HepG2 (cell line): ENCODE data around the gene ABCB10. TPM values are rescaled to one million over a fixed set of nuclear protein-coding genes. Genes with fewer than 3 reads are reported as not detected.

Experiments used
- AGO2 ChIP-seq: fragments of 200-400 bp; formaldehyde crosslinking; optimal IDR thresholded peaks from 2 replicates; pipeline ENCODE3; 2017; ENCODE audit warnings: mild to moderate bottlenecking, low read depth, low read length, moderate library complexity
- CHCHD3 ChIP-seq: sonication (generic); formaldehyde crosslinking; IDR thresholded peaks from 2 replicates; pipeline ENCODE4 v1.8.0; 2022; ENCODE audit warnings: mild to moderate bottlenecking, missing genetic modification reagents, moderate library complexity
- DMAP1 ChIP-seq: IDR thresholded peaks from 2 replicates; pipeline ENCODE4 v1.6.1; 2016
- DZIP1 ChIP-seq: sonication (generic); formaldehyde crosslinking; IDR thresholded peaks from 2 replicates; pipeline ENCODE4 v1.5.0; 2020; ENCODE audit warnings: mild to moderate bottlenecking, missing genetic modification reagents
- FOSL1 ChIP-seq: sonication (generic); formaldehyde crosslinking; IDR thresholded peaks from 2 replicates; pipeline ENCODE4 v1.9.0; 2021; ENCODE audit warnings: missing genetic modification reagents, borderline replicate concordance
- GFI1 ChIP-seq: sonication (generic); formaldehyde crosslinking; IDR thresholded peaks from 2 replicates; pipeline ENCODE4 v1.5.0; 2020; ENCODE audit warnings: missing genetic modification reagents, mild to moderate bottlenecking, borderline replicate concordance
- JDP2 ChIP-seq: sonication (generic); formaldehyde crosslinking; IDR thresholded peaks from 2 replicates; pipeline ENCODE4 v1.8.1; 2022; ENCODE audit warnings: missing genetic modification reagents, borderline replicate concordance
- JUN ChIP-seq: sonication (generic); formaldehyde crosslinking; IDR thresholded peaks from 2 replicates; pipeline ENCODE4 v1.4.0; 2020; ENCODE audit warnings: mild to moderate bottlenecking, missing genetic modification reagents
- JUNB ChIP-seq: sonication (generic); formaldehyde crosslinking; IDR thresholded peaks from 2 replicates; pipeline ENCODE4 v1.8.0; 2022; ENCODE audit warnings: missing genetic modification reagents, mild to moderate bottlenecking, borderline replicate concordance
- MAFK ChIP-seq, 2 experiments: IDR thresholded peaks in 1 of 2; conservative IDR thresholded peaks in 1 of 2; 2 replicates each; pipeline ENCODE4 v1.6.1; 2011; ENCODE audit warnings: improper control_type of control experiment in 2 of 2, low read length in 2 of 2
- MTA1 ChIP-seq: sonication (generic); formaldehyde crosslinking; IDR thresholded peaks from 2 replicates; pipeline ENCODE4 v1.4.0; 2020; ENCODE audit warnings: missing genetic modification reagents, mild to moderate bottlenecking, borderline replicate concordance
- NBN ChIP-seq: fragments of 450-650 bp; conservative IDR thresholded peaks from 2 replicates; pipeline ENCODE4 v1.6.1; 2017
- NFE2L2 ChIP-seq: fragments of 150-350 bp; IDR thresholded peaks from 2 replicates; pipeline ENCODE4 v1.6.1; 2014; ENCODE audit warnings: low read length
- RFXAP ChIP-seq: sonication (generic); formaldehyde crosslinking; IDR thresholded peaks from 2 replicates; pipeline ENCODE4 v1.4.0; 2020; ENCODE audit warnings: missing genetic modification reagents, borderline replicate concordance
- SIX1 ChIP-seq: sonication (generic); formaldehyde crosslinking; IDR thresholded peaks from 2 replicates; pipeline ENCODE4 v1.4.0; 2020; ENCODE audit warnings: missing genetic modification reagents, borderline replicate concordance
- SP140L ChIP-seq: sonication (generic); formaldehyde crosslinking; IDR thresholded peaks from 2 replicates; pipeline ENCODE4 v1.4.0; 2020; ENCODE audit warnings: missing genetic modification reagents, borderline replicate concordance
- SPEN ChIP-seq: sonication (generic); formaldehyde crosslinking; IDR thresholded peaks from 2 replicates; pipeline ENCODE4 v1.5.1; 2020; ENCODE audit warnings: low read depth, mild to moderate bottlenecking, missing genetic modification reagents
- TBL1XR1 ChIP-seq: fragments of 150-350 bp; IDR thresholded peaks from 2 replicates; pipeline ENCODE4 v1.6.1; 2014; ENCODE audit warnings: borderline replicate concordance, low read length; ENCODE audit not compliant: partially characterized antibody
- ZMAT3 ChIP-seq: sonication (generic); formaldehyde crosslinking; conservative IDR thresholded peaks from 2 replicates; pipeline ENCODE4 v1.7.0; 2021; ENCODE audit warnings: missing genetic modification reagents
- ZNF275 ChIP-seq: sonication (generic); formaldehyde crosslinking; IDR thresholded peaks from 2 replicates; pipeline ENCODE4 v1.8.0; 2022; ENCODE audit warnings: missing genetic modification reagents, mild to moderate bottlenecking, inconsistent platforms, borderline replicate concordance
- ZNF549 ChIP-seq: sonication (generic); formaldehyde crosslinking; IDR thresholded peaks from 2 replicates; pipeline ENCODE4 v1.5.0; 2020; ENCODE audit warnings: missing genetic modification reagents
- ZNF616 ChIP-seq: sonication (generic); formaldehyde crosslinking; IDR thresholded peaks from 2 replicates; pipeline ENCODE4 v1.5.0; 2020; ENCODE audit warnings: low read depth, mild to moderate bottlenecking, missing genetic modification reagents
- ZNF75D ChIP-seq: sonication (generic); formaldehyde crosslinking; IDR thresholded peaks from 2 replicates; pipeline ENCODE4 v1.8.1; 2023; ENCODE audit warnings: missing genetic modification reagents, mild to moderate bottlenecking, borderline replicate concordance
- ZSCAN25 ChIP-seq: sonication (generic); formaldehyde crosslinking; IDR thresholded peaks from 2 replicates; pipeline ENCODE4 v1.8.0; 2022; ENCODE audit warnings: mild to moderate bottlenecking, missing genetic modification reagents
- polyA plus RNA-seq, 8 experiments: library from polyadenylated mRNA; depleted of rRNA in 3 of 8; stranded (reverse) in 7 of 8; unstranded in 1 of 8; fragments of >200 nt; fragmentation: Illumina TruSeq in 4 of 8; extraction: Trizol in 4 of 8; gene quantifications; 2 replicates each; pipeline versions ENCODE4 v1.2.1 to v1.2.3, GENCODE V29; 2011 to 2016; ENCODE audit warnings: low read depth in 4 of 8, missing spikeins in 1 of 8, mixed read lengths in 1 of 8; ENCODE audit not compliant: insufficient read depth in 1 of 8
- total RNA-seq, 5 experiments: library from RNA; depleted of rRNA; stranded (reverse); fragments of >200 nt; fragmentation: Illumina TruSeq; extraction: Trizol; gene quantifications; 2 replicates each; pipeline ENCODE4 v1.2.3, GENCODE V29; 2016; ENCODE audit warnings: low read depth in 1 of 5
- TF ChIP-seq, protein P1 (sequence below): sonication (generic); formaldehyde crosslinking; conservative IDR thresholded peaks from 2 replicates; pipeline ENCODE4 v1.4.0; 2020; ENCODE audit warnings: missing genetic modification reagents

Gene ABCB10
- total and polyA plus RNA-seq, 2 of the 13 experiments (the other 11 are each of a cell fraction or from before 2014, with no cell fraction given) = 11.2 to 28.9 TPM

GRCh38 chr1:229507951-229508822 lies 50.3 kb downstream of the ABCB10 start, which contains the start of gene NUP133 (continued):
- peak; percentile 63; the same call in 1 of the 2 replicates for TF ChIP-seq DZIP1
- TF ChIP-seq SIX1 (CRISPR knock-in tag) = no peak; the same call in 1 of the 2 replicates
- TF ChIP-seq TBL1XR1 = no peak
- TF ChIP-seq, protein P1, sequence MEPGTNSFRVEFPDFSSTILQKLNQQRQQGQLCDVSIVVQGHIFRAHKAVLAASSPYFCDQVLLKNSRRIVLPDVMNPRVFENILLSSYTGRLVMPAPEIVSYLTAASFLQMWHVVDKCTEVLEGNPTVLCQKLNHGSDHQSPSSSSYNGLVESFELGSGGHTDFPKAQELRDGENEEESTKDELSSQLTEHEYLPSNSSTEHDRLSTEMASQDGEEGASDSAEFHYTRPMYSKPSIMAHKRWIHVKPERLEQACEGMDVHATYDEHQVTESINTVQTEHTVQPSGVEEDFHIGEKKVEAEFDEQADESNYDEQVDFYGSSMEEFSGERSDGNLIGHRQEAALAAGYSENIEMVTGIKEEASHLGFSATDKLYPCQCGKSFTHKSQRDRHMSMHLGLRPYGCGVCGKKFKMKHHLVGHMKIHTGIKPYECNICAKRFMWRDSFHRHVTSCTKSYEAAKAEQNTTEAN (CRISPR knock-in tag) = peak; percentile 39
- peak; percentile 9 to 47; a peak in 1 of 4 replicates for TF ChIP-seq MAFK (conservative IDR thresholded peaks at IDR 0.05 in 1 of 2, IDR thresholded peaks at IDR 0.05 in 1 of 2; ENCODE audit: low read length in 2 of 2)
- no peak for TF ChIP-seq JUN (CRISPR knock-in tag)
- peak; percentile 75 for TF ChIP-seq AGO2
- peak; percentile 66; the same call in 1 of the 2 replicates for TF ChIP-seq MTA1 (CRISPR knock-in tag)
- no peak for TF ChIP-seq NBN
- TF ChIP-seq GFI1 (CRISPR knock-in tag) = 0 out of 2 replicates have a peak, but pooled peaks have one; percentile 65
- TF ChIP-seq JDP2 (CRISPR knock-in tag) = no peak
- no peak for TF ChIP-seq ZNF549 (CRISPR knock-in tag)
- no peak for TF ChIP-seq NFE2L2
- no peak for TF ChIP-seq CHCHD3 (CRISPR knock-in tag)
- TF ChIP-seq ZNF275 (CRISPR knock-in tag) = no peak; the same call in 1 of the 2 replicates
- TF ChIP-seq DMAP1 (CRISPR knock-in tag) = peak; percentile 91
- TF ChIP-seq JUNB (CRISPR knock-in tag) = no peak
- TF ChIP-seq SP140L (CRISPR knock-in tag) = no peak
- 0 out of 2 replicates have a peak, but pooled peaks have one; percentile 66 for TF ChIP-seq ZNF616 (CRISPR knock-in tag)
- peak; percentile 77; the same call in 1 of the 2 replicates for TF ChIP-seq ZMAT3 (CRISPR knock-in tag)
- no peak; the same call in 1 of the 2 replicates for TF ChIP-seq RFXAP
- no peak for TF ChIP-seq ZNF75D (CRISPR knock-in tag)
- no peak for TF ChIP-seq ZSCAN25
- no peak for TF ChIP-seq FOSL1
- TF ChIP-seq SPEN (CRISPR knock-in tag) = peak; percentile 95
